Right lobe of liver (tissue), 4 donors: ENCODE results near the gene PNKP.

Experiments
- POLR2A ChIP-seq: fragments of 450-650 bp; IDR thresholded peaks from one replicate; pipeline ENCODE4 v1.6.1; 2017; ENCODE audit warnings: antibody characterized with exemption, mild to moderate bottlenecking
- TF ChIP-seq, protein P1 (sequence below), 4 donors: fragments of 200-600 bp in 3 of 4; fragments of 450-650 bp in 1 of 4; IDR thresholded peaks; one replicate each; pipeline versions ENCODE4 v1.5.1 to v1.8.0; 2016 to 2022; ENCODE audit warnings: antibody characterized with exemption in 4 of 4, mild to moderate bottlenecking in 2 of 4
- donor health status: DM: no; HTN: no; CAD: no.
- donor health status: DM: no; HTN: no; CAD: no.
- donor health status: DM: no; HTN: yes; CAD: no.

- TF ChIP-seq, protein P1, sequence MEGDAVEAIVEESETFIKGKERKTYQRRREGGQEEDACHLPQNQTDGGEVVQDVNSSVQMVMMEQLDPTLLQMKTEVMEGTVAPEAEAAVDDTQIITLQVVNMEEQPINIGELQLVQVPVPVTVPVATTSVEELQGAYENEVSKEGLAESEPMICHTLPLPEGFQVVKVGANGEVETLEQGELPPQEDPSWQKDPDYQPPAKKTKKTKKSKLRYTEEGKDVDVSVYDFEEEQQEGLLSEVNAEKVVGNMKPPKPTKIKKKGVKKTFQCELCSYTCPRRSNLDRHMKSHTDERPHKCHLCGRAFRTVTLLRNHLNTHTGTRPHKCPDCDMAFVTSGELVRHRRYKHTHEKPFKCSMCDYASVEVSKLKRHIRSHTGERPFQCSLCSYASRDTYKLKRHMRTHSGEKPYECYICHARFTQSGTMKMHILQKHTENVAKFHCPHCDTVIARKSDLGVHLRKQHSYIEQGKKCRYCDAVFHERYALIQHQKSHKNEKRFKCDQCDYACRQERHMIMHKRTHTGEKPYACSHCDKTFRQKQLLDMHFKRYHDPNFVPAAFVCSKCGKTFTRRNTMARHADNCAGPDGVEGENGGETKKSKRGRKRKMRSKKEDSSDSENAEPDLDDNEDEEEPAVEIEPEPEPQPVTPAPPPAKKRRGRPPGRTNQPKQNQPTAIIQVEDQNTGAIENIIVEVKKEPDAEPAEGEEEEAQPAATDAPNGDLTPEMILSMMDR (IDR thresholded peaks at IDR 0.05): no peak
- TF ChIP-seq POLR2A: no peak
Observed at GRCh38 chr19:49811328-49811727, 56.0 kb downstream of the PNKP start.
